Stimulated activated CD8-positive, alpha-beta memory T cell treated with anti-CD3 and anti-CD28 coated beads, Interleukin-7, amount 100 ng/mL, for 4 hours (primary cell): Measurements from ENCODE around the gene ZFPM1.
"Not testable (repeated sequence)": the region's sequence is repeated elsewhere in the genome, so short reads cannot be mapped to it uniquely, and the experiment has no call there.

Source experiments
- DNase-seq, 2 donors: peaks; one replicate each; pipeline ENCODE4 v3.0.0-alpha.2; 2020; ENCODE audit warnings: low read depth in 2 of 2

The ZFPM1 gene

GRCh38 chr16:88511906-88512305 lies 58.8 kb downstream of the ZFPM1 start:
- DNase-seq = no peak

GRCh38 chr16:88512728-88513696 lies 59.9 kb downstream of the ZFPM1 start:
- no peak for DNase-seq

GRCh38 chr16:88514070-88514469 lies 61.0 kb downstream of the ZFPM1 start:
- DNase-seq = no peak

GRCh38 chr16:88514526-88515232 lies 61.6 kb downstream of the ZFPM1 start:
- DNase-seq = no peak

GRCh38 chr16:88515371-88515770 lies 62.3 kb downstream of the ZFPM1 start:
- no peak for DNase-seq

GRCh38 chr16:88515925-88516594 lies 63.0 kb downstream of the ZFPM1 start:
- no peak for DNase-seq

- no peak for DNase-seq
Observed at GRCh38 chr16:88516601-88517061, 63.6 kb downstream of the ZFPM1 start.

- not testable (repeated sequence) for DNase-seq
Observed at GRCh38 chr16:88517208-88517774, 64.2 kb downstream of the ZFPM1 start.

GRCh38 chr16:88518411-88519111 lies 65.5 kb downstream of the ZFPM1 start:
- DNase-seq = not testable (repeated sequence)

- no peak for DNase-seq
Observed at GRCh38 chr16:88519240-88519639, 66.2 kb downstream of the ZFPM1 start.

- no peak for DNase-seq
Observed at GRCh38 chr16:88519938-88520653, 67.0 kb downstream of the ZFPM1 start.

- no peak for DNase-seq
Observed at GRCh38 chr16:88521674-88522073, 68.6 kb downstream of the ZFPM1 start.

GRCh38 chr16:88522276-88522949 lies 69.3 kb downstream of the ZFPM1 start:
- no peak for DNase-seq

- no peak for DNase-seq
Observed at GRCh38 chr16:88523309-88524161, 70.5 kb downstream of the ZFPM1 start.

- DNase-seq = no peak
Observed at GRCh38 chr16:88524274-88524972, 71.3 kb downstream of the ZFPM1 start.

GRCh38 chr16:88524973-88525662 lies 72.0 kb downstream of the ZFPM1 start:
- DNase-seq = no peak

- DNase-seq = no peak
Observed at GRCh38 chr16:88525663-88525990, 72.5 kb downstream of the ZFPM1 start.
